Measurements from ENCODE around the gene OTUD3.

- TF ChIP-seq CTCF (IDR thresholded peaks at IDR 0.05) (no peak), POLR2A (IDR thresholded peaks at IDR 0.05) (no peak)
Observed at GRCh38 chr1:19894218-19894617, 12.0 kb downstream of the OTUD3 start.
